GM03348 (cell line): Measurements from ENCODE around the gene TBC1D30.
A peak's percentile ranks its signal among the peaks of the same experiment; 100 is the strongest.

Experiments used
- DNase-seq: peaks from one replicate; pipeline ENCODE4 v3.0.0; 2012; ENCODE audit warnings: low spot score

The TBC1D30 gene

GRCh38 chr12:64860446-64860998 lies 36.1 kb downstream of the TBC1D30 start:
- no peak for DNase-seq

- no peak for DNase-seq
These were observed 39.9 kb downstream of the TBC1D30 start for GRCh38 chr12:64864319-64864718.

- DNase-seq = no peak
These were observed 50.7 kb downstream of the TBC1D30 start for GRCh38 chr12:64875186-64875585.

DNA sequence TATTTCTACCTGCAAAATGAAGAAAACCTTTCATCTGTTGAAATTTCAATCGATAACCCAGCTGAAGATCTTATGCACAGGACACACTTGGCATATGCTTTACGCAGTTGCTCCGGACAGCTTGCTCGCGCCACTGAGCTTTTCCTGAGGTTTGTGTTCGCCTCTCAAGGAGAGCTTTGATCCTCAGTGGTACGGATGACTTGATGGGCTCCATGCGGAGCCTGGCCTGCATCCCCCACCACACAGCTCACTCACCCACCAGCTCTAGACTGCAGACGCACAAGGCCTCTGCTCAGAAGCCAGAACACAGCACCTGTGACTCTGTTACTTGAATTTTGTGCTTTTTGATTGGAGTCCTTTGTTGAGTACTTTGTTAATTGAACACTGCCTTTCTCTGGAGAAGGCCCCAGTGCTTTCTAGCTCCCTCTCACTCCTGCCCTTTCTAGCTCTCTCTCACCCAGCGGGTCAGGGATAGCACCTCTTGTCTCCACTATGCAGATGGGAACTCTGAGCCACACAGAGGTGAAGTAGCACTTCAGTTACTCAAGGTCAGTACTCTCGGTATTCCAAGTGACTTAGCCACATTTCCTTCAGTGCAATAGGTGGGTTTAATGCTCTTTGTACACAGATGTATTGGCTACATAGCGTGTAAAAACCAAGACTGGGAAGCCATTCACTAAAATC lies 52.1 kb downstream of the TBC1D30 start:
- DNase-seq = no peak

GRCh38 chr12:64877363-64878004 lies 53.0 kb downstream of the TBC1D30 start:
- no peak for DNase-seq

DNA sequence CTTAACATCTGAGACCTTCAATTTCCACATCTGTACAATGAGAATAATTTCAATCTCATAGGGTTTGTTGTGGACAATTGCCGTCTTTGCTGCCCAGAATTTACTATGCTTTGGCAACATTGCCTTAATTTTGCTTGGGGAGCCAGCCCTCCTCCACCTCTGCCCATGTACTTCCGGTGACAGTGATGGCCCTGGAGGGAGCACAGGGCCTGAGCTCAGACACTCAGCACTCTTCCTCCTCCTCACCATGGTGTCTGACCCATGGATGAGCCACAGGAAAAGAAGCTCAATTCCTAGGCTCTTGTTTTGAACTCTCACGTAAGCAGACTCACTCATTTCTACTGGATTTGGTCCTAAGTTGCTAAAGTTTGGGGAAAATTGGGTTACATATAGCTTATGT lies 58.2 kb downstream of the TBC1D30 start:
- no peak for DNase-seq

GRCh38 chr12:64883264-64884163 lies 59.1 kb downstream of the TBC1D30 start:
- DNase-seq = no peak

DNA sequence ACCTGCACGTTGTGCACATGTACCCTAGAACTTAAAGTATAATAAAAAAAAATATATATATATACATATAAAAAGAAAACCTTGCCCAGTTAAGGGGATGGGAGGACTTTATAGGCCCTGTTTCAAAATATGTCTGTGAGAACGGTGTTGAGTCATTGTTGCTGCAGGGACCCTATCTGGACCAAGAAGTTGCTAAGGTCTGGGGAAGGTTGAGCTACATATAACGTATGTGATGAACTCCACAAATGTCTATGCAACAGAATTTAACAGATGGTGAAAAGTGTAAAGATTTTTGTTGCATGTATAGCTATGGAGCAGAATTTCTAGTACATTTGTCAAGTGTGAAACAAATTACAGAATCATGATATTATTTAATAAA lies 59.7 kb downstream of the TBC1D30 start:
- DNase-seq = no peak

DNA sequence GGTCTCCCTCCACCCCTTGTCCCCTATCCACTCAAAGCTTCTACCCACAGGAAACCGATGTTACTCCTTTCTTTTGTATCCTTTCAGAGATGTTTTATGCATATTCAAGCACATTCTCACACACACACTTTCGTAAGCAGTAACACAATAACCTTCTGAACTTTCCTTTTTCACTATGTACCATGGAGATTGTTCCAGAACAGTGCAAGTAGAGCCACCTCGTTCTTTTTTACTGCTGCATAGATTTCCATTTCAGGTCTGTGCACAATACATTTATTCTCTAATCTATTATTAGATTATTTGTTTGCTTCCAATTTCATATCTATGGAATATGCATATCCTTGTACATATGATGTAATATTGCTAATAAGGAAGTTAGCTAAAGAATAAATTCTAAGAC lies 60.3 kb downstream of the TBC1D30 start:
- DNase-seq = no peak

GRCh38 chr12:64889434-64890216 lies 65.2 kb downstream of the TBC1D30 start:
- DNase-seq = no peak

GRCh38 chr12:64890873-64891468 lies 66.5 kb downstream of the TBC1D30 start:
- peak; percentile 72 for DNase-seq

DNA sequence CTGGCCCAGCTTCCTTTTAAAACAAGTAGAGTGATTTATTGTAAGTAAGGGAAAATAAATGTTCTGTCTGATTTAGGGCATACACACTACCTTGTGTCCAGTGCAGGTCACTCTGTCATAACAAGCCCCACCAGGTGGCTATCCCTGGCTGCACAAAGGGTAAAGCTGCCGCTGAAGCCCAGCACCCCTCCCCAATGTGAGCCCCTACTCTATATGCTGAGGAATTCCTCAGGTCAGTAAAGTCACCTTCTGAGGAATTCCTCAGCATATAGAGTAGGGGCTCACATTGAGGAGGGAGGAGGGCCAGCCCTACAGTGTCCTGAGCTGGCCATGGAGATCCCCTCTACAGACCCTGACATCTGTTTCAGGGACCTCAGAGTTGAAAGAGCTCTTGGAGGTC lies 67.2 kb downstream of the TBC1D30 start:
- no peak for DNase-seq

GRCh38 chr12:64892561-64892960 lies 68.1 kb downstream of the TBC1D30 start:
- DNase-seq = no peak

DNA sequence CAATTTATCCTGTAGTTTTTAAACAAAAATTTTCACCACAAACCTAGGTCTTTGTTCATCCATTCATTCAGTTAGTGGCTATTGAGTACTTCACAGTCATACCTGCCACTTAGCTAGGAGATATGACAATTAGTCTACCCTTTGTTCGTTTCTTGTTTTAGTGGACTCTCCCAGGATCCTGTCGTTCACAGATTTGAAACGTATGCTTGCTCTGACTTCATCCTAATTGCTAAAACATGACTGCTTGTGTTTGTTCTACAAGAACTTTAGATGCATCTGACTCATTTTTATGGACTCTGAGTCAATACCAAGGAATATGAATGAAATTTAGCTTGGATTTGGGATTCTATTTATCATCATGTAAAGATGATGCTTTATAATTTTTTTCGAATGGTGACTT lies 69.5 kb downstream of the TBC1D30 start:
- peak; percentile 52 for DNase-seq

DNA sequence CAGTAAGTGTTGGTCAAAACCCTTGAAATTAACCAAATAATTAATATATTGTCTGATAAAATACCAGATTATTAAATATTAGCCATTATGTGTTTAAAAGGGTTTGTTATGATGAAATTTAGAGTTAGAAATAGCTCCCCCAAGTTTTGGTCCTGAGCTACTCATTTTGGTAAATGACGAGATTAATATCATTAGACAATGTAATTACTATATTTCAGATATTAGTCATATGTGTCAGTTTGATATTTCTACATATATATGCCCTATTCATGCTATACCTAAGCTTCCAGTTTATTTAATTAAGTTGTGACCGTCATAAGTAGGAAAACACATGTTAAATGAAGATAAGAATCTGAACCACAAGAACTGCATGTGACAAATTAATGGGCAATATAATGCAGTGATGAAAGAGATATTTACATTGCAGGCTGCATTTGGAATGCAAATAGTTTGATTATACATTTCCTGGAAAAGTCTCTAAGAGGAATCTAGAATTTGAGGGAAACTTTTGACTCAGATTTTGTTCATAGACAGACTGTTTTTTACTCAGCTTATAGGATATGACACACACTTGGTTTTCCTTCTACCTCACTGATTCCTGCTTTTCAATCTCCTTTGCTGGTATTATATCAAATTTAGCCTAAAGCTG lies 70.5 kb downstream of the TBC1D30 start:
- DNase-seq = no peak

GRCh38 chr12:64895526-64895925 lies 71.1 kb downstream of the TBC1D30 start:
- DNase-seq = no peak

- DNase-seq = peak; percentile 36
These were observed 76.1 kb downstream of the TBC1D30 start for GRCh38 chr12:64900540-64900939.

DNA sequence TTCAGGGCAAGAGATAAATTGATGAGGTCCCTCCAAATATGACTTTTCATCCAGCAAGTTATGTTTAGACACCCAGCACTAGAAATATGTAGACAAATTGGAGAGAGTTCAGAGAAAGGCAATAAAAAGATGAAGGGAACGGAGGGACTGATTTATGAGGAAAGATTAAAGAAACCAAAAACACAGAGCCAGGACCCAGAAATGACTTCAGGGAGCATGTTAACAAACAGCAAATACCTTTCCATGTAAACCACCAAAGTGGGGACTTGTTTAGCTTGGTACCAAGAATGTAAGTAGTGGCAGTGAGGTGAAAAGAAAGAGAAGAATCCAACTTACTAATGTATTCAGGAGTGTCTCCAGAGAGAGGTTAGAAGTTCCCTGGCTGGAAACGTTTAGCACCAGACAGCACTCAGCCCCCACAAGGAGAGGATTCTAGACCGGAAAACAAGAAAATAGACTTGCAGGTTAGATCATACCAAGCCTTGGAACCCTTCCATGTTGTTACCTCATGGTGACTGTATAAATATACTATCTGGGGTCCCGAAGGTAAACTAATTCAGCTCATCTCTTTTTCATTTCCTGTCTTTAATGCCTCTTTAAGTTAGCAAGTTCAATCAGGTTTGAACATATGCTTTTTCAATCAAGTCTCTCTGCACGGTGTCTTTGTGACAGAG lies 79.2 kb downstream of the TBC1D30 start:
- DNase-seq = no peak

DNA sequence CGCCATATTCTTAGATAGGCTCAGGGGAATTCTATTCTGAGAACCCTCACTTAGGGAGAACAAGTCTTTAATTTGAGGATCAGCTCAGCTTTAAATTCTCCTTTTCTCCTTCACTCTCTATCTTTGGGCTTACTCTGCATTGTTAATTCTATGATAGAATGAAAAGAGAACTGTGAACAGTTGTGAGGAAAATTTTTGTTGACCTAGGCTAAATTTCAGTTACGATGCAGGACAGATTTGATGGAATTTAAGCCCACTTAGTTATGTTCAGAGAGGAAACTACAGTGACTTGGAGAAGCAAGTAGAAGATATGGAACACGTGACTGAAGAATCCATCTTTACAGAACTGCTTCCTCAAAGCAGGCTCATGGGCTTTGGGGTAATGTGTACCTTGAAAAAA lies 82.7 kb downstream of the TBC1D30 start:
- DNase-seq = no peak

DNA sequence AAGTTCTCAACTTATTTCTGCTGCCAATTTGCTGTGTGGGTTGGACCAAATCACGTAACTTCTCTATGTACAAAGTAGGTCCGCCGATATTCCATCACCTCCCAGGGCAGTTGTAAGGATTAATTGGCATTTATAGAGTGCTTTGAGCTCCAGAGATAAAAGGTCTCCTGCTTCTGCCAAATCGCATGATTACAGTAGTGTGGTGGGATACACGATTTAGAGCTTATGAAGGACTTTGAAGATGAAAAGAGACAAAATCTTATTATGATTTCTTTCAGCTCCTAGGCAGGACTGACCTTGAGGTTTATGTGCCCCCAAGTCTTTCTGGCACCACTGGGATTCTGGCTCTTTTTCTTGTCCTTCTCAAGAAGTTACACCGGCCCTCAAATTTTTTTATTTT lies 84.7 kb downstream of the TBC1D30 start:
- no peak for DNase-seq
